ENCODE measurements around the gene RNF41. TPM values are rescaled to one million over a fixed set of nuclear protein-coding genes. Genes with fewer than 3 reads are reported as not detected.

The RNF41 gene
- total RNA-seq, 5 donors from 2014 or later (not counting 1 experiment from before 2014, with no cell fraction given), result 26.3 to 43.1 (median 39.4) TPM

- no peak overlapping the region for H3K27ac Mint-ChIP-seq
- Histone ChIP-seq H3K4me3 (ENCODE audit: control insufficient read depth in 1 of 2, extremely low read depth in 1 of 2, low read length in 1 of 2) (no peak overlapping the region), H3K4me1 (ENCODE audit: control insufficient read depth in 1 of 2, extremely low read depth in 1 of 2, insufficient read depth in 2 of 2, low read length in 2 of 2) (peaks cover 0 to 2% of the 10 kb centered on the region in 2 experiments), H3K27me3 (replicated peaks in 1 of 2; ENCODE audit: control insufficient read depth in 2 of 2, extremely low read depth in 1 of 2, insufficient read depth in 2 of 2, low read length in 1 of 2) (no peaks in the 10 kb centered on the region), H3K27ac (ENCODE audit: low read length) (no peak overlapping the region), H3K36me3 (ENCODE audit: control insufficient read depth in 2 of 2, extremely low read depth in 1 of 2, insufficient read depth in 1 of 2, low read length in 1 of 2) (peaks cover 30 to 89% of the 10 kb centered on the region in 2 donors), H3K9me3 (no peaks in the 10 kb centered on the region)
- no peaks in the 10 kb centered on the region for H3K4me1 Mint-ChIP-seq
- no peak overlapping the region for H3K4me3 Mint-ChIP-seq
- 95% methylated on average over 7 of the region's 8 CpGs for WGBS (ENCODE audit: insufficient coverage)
- POLR2A ChIA-PET, result no interaction called here
- H3K9me3 Mint-ChIP-seq, result no peaks in the 10 kb centered on the region
- no peaks in the 10 kb centered on the region for H3K27me3 Mint-ChIP-seq
- DNase-seq (no peak), ATAC-seq (replicated peaks in 1 of 4) (no peak)
- CTCF ChIA-PET, result interaction anchor here (0.5 to 1.1 kb wide), 2 partner anchors 9 to 422 kb away, joined by 3 to 4 read pairs; no protein-coding TSS in a partner anchor
- H3K36me3 Mint-ChIP-seq, result peaks cover 47% of the 10 kb centered on the region
Observed at GRCh38 chr12:56248711-56249110, 27.0 kb upstream of the RNF41 start.

GRCh38 chr12:56247923-56248322 is 26.2 kb upstream of the RNF41 start:
- ChIA-PET CTCF (no interaction called here), POLR2A (interaction anchor here in 1 of 2 donors (0.7 kb wide), 1 partner anchor 31 kb away, joined by 4 read pairs; no protein-coding TSS in a partner anchor)
- Histone ChIP-seq H3K9me3 (no peaks in the 10 kb centered on the region), H3K27ac (ENCODE audit: low read length) (no peak overlapping the region), H3K27me3 (replicated peaks in 1 of 2; ENCODE audit: control insufficient read depth in 2 of 2, extremely low read depth in 1 of 2, insufficient read depth in 2 of 2, low read length in 1 of 2) (no peaks in the 10 kb centered on the region), H3K4me1 (ENCODE audit: control insufficient read depth in 1 of 2, extremely low read depth in 1 of 2, insufficient read depth in 2 of 2, low read length in 2 of 2) (peaks cover 0 to 2% of the 10 kb centered on the region in 2 experiments), H3K36me3 (ENCODE audit: control insufficient read depth in 2 of 2, extremely low read depth in 1 of 2, insufficient read depth in 1 of 2, low read length in 1 of 2) (peaks cover 27 to 89% of the 10 kb centered on the region in 2 donors), H3K4me3 (ENCODE audit: control insufficient read depth in 1 of 2, extremely low read depth in 1 of 2, low read length in 1 of 2) (no peak overlapping the region)
- Mint-ChIP-seq H3K36me3 (peaks cover 44% of the 10 kb centered on the region), H3K27me3 (no peaks in the 10 kb centered on the region), H3K9me3 (no peaks in the 10 kb centered on the region), H3K27ac (no peak overlapping the region), H3K4me3 (no peak overlapping the region), H3K4me1 (no peaks in the 10 kb centered on the region)
- no peak for DNase-seq
- ATAC-seq (replicated peaks in 1 of 4), result no peak
- 98% methylated on average over 10 of the region's 16 CpGs for WGBS (ENCODE audit: insufficient coverage)

GRCh38 chr12:56244494-56244893 is 22.8 kb upstream of the RNF41 start:
- ATAC-seq (replicated peaks in 1 of 4) (no peak), DNase-seq (no peak)
- Histone ChIP-seq H3K4me3 (ENCODE audit: control insufficient read depth in 1 of 2, extremely low read depth in 1 of 2, low read length in 1 of 2) (no peak overlapping the region), H3K27ac (ENCODE audit: low read length) (no peak overlapping the region), H3K36me3 (ENCODE audit: control insufficient read depth in 2 of 2, extremely low read depth in 1 of 2, insufficient read depth in 1 of 2, low read length in 1 of 2) (peaks cover 44 to 93% of the 10 kb centered on the region in 2 donors), H3K27me3 (replicated peaks in 1 of 2; ENCODE audit: control insufficient read depth in 2 of 2, extremely low read depth in 1 of 2, insufficient read depth in 2 of 2, low read length in 1 of 2) (no peaks in the 10 kb centered on the region), H3K9me3 (no peaks in the 10 kb centered on the region), H3K4me1 (ENCODE audit: control insufficient read depth in 1 of 2, extremely low read depth in 1 of 2, insufficient read depth in 2 of 2, low read length in 2 of 2) (peaks cover 0 to 2% of the 10 kb centered on the region in 2 experiments)
- WGBS (ENCODE audit: insufficient coverage), result 97% methylated on average over 11 of the region's 14 CpGs
- no peaks in the 10 kb centered on the region for H3K27me3 Mint-ChIP-seq
- no peak overlapping the region for H3K27ac Mint-ChIP-seq
- ChIA-PET CTCF (no interaction called here), POLR2A (no interaction called here)
- peaks cover 44% of the 10 kb centered on the region for H3K36me3 Mint-ChIP-seq
- H3K4me1 Mint-ChIP-seq, result no peaks in the 10 kb centered on the region
- no peaks in the 10 kb centered on the region for H3K9me3 Mint-ChIP-seq
- H3K4me3 Mint-ChIP-seq, result no peak overlapping the region

- Histone ChIP-seq H3K4me3 (ENCODE audit: control insufficient read depth in 1 of 2, extremely low read depth in 1 of 2, low read length in 1 of 2) (no peak overlapping the region), H3K36me3 (ENCODE audit: control insufficient read depth in 2 of 2, extremely low read depth in 1 of 2, insufficient read depth in 1 of 2, low read length in 1 of 2) (peaks cover 42 to 86% of the 10 kb centered on the region in 2 donors), H3K9me3 (no peaks in the 10 kb centered on the region), H3K27me3 (replicated peaks in 1 of 2; ENCODE audit: control insufficient read depth in 2 of 2, extremely low read depth in 1 of 2, insufficient read depth in 2 of 2, low read length in 1 of 2) (no peaks in the 10 kb centered on the region), H3K27ac (ENCODE audit: low read length) (no peak overlapping the region), H3K4me1 (ENCODE audit: control insufficient read depth in 1 of 2, extremely low read depth in 1 of 2, insufficient read depth in 2 of 2, low read length in 2 of 2) (peaks cover 0 to 2% of the 10 kb centered on the region in 2 experiments)
- no peak overlapping the region for H3K4me3 Mint-ChIP-seq
- POLR2A ChIA-PET, result interaction anchor here in 1 of 2 donors (0.6 kb wide), 1 partner anchor 473 kb away, joined by 5 read pairs; no protein-coding TSS in a partner anchor
- WGBS (ENCODE audit: insufficient coverage), result no CpG with 5 or more reads among the region's 3 CpGs
- H3K27me3 Mint-ChIP-seq, result no peaks in the 10 kb centered on the region
- H3K9me3 Mint-ChIP-seq, result no peaks in the 10 kb centered on the region
- no peaks in the 10 kb centered on the region for H3K4me1 Mint-ChIP-seq
- peaks cover 40% of the 10 kb centered on the region for H3K36me3 Mint-ChIP-seq
- no peak for DNase-seq
- ATAC-seq (replicated peaks in 1 of 4), result no peak
- no peak overlapping the region for H3K27ac Mint-ChIP-seq
- CTCF ChIA-PET, result no interaction called here
Observed at GRCh38 chr12:56243731-56244181, 22.0 kb upstream of the RNF41 start.

- no peak for DNase-seq
- 100% methylated on average over 1 of the region's 13 CpGs for WGBS (ENCODE audit: insufficient coverage)
- ATAC-seq (replicated peaks in 1 of 4), result no peak
- peaks cover 0 to 2% of the 10 kb centered on the region in 2 experiments for H3K4me1 ChIP-seq (ENCODE audit: control insufficient read depth in 1 of 2, extremely low read depth in 1 of 2, insufficient read depth in 2 of 2, low read length in 2 of 2)
- CTCF ChIA-PET, result no interaction called here
- Mint-ChIP-seq H3K36me3 (peaks cover 40% of the 10 kb centered on the region), H3K4me3 (no peak overlapping the region), H3K4me1 (no peaks in the 10 kb centered on the region), H3K9me3 (no peaks in the 10 kb centered on the region), H3K27ac (no peak overlapping the region), H3K27me3 (no peaks in the 10 kb centered on the region)
- no peak overlapping the region for H3K4me3 ChIP-seq (ENCODE audit: control insufficient read depth in 1 of 2, extremely low read depth in 1 of 2, low read length in 1 of 2)
- POLR2A ChIA-PET, result no interaction called here
- H3K27me3 ChIP-seq (replicated peaks in 1 of 2; ENCODE audit: control insufficient read depth in 2 of 2, extremely low read depth in 1 of 2, insufficient read depth in 2 of 2, low read length in 1 of 2), result no peaks in the 10 kb centered on the region
- peaks cover 40 to 79% of the 10 kb centered on the region in 2 donors for H3K36me3 ChIP-seq (ENCODE audit: control insufficient read depth in 2 of 2, extremely low read depth in 1 of 2, insufficient read depth in 1 of 2, low read length in 1 of 2)
- no peak overlapping the region for H3K27ac ChIP-seq (ENCODE audit: low read length)
- no peaks in the 10 kb centered on the region for H3K9me3 ChIP-seq
Observed at GRCh38 chr12:56242986-56243385, 21.3 kb upstream of the RNF41 start.

GRCh38 chr12:56241424-56242303 is 19.9 kb upstream of the RNF41 start:
- H3K36me3 Mint-ChIP-seq, result peaks cover 33% of the 10 kb centered on the region
- CTCF ChIA-PET, result no interaction called here
- H3K4me1 ChIP-seq (ENCODE audit: control insufficient read depth in 1 of 2, extremely low read depth in 1 of 2, insufficient read depth in 2 of 2, low read length in 2 of 2), result no peaks in the 10 kb centered on the region
- H3K4me3 Mint-ChIP-seq, result no peak overlapping the region
- no peak overlapping the region for H3K27ac ChIP-seq (ENCODE audit: low read length)
- no peaks in the 10 kb centered on the region for H3K9me3 ChIP-seq
- peaks cover 46 to 67% of the 10 kb centered on the region in 2 donors for H3K36me3 ChIP-seq (ENCODE audit: control insufficient read depth in 2 of 2, extremely low read depth in 1 of 2, insufficient read depth in 1 of 2, low read length in 1 of 2)
- ATAC-seq (replicated peaks in 1 of 4) (no peak), DNase-seq (no peak)
- H3K27ac Mint-ChIP-seq, result no peak overlapping the region
- no peaks in the 10 kb centered on the region for H3K27me3 ChIP-seq (replicated peaks in 1 of 2; ENCODE audit: control insufficient read depth in 2 of 2, extremely low read depth in 1 of 2, insufficient read depth in 2 of 2, low read length in 1 of 2)
- no peak overlapping the region for H3K4me3 ChIP-seq (ENCODE audit: control insufficient read depth in 1 of 2, extremely low read depth in 1 of 2, low read length in 1 of 2)
- no peaks in the 10 kb centered on the region for H3K27me3 Mint-ChIP-seq
- H3K9me3 Mint-ChIP-seq, result no peaks in the 10 kb centered on the region
- POLR2A ChIA-PET, result interaction anchor here in 1 of 2 donors (0.5 kb wide), 1 partner anchor 23 kb away, joined by 3 read pairs; no protein-coding TSS in a partner anchor
- WGBS (ENCODE audit: insufficient coverage), result 100% methylated on average over 2 of the region's 9 CpGs
- no peaks in the 10 kb centered on the region for H3K4me1 Mint-ChIP-seq

Measured in T-cell (primary cell).